Osteoblast (primary cell): ENCODE results near the gene STXBP2. TPM values are rescaled to one million over a fixed set of nuclear protein-coding genes. Genes with fewer than 3 reads are reported as not detected.

Source experiments
- DNase-seq: peaks from one replicate; pipeline ENCODE4 v3.0.0; 2011; ENCODE audit warnings: low spot score, mixed read lengths; ENCODE audit not compliant: insufficient read length; ENCODE audit errors: missing footprints
- H2AFZ ChIP-seq: 2 replicates; pipeline ENCODE4 v1.6.0; 2011; ENCODE audit warnings: mild to moderate bottlenecking, low read length
- H3K27ac ChIP-seq: 2 replicates; pipeline ENCODE4 v1.5.1; 2011; ENCODE audit warnings: mild to moderate bottlenecking, low read depth, low read length, moderate library complexity
- H3K27me3 ChIP-seq: 2 replicates; pipeline ENCODE4 v1.6.0; 2012; ENCODE audit warnings: mild to moderate bottlenecking, control low read depth, inconsistent platforms, low read length, moderate library complexity; ENCODE audit not compliant: insufficient read depth
- H3K36me3 ChIP-seq: 2 replicates; pipeline ENCODE4 v1.5.1; 2011; ENCODE audit warnings: mild to moderate bottlenecking, low read length, control low read depth, moderate library complexity; ENCODE audit not compliant: insufficient read depth
- H3K4me1 ChIP-seq: 2 replicates; pipeline ENCODE4 v1.5.1; 2011; ENCODE audit warnings: mild to moderate bottlenecking, low read length, control low read depth, moderate library complexity; ENCODE audit not compliant: insufficient read depth
- H3K4me2 ChIP-seq: 2 replicates; pipeline ENCODE4 v1.6.0; 2011; ENCODE audit warnings: mild to moderate bottlenecking, low read length; ENCODE audit not compliant: insufficient read depth
- H3K4me3 ChIP-seq: fragments of 200-600 bp; sonication (generic); 3 replicates; pipeline ENCODE4 v1.5.1; 2012; ENCODE audit warnings: mild to moderate bottlenecking, low read length, inconsistent platforms; ENCODE audit not compliant: insufficient read depth
- H3K79me2 ChIP-seq: 2 replicates; pipeline ENCODE4 v1.6.0; 2012; ENCODE audit warnings: mild to moderate bottlenecking, low read length, control low read depth, inconsistent platforms; ENCODE audit not compliant: insufficient read depth
- H3K9me3 ChIP-seq: 2 replicates; pipeline ENCODE4 v1.5.1; 2011; ENCODE audit warnings: low read depth, low read length, control low read depth
- H4K20me1 ChIP-seq: 2 replicates; pipeline ENCODE4 v1.6.0; 2012; ENCODE audit warnings: mild to moderate bottlenecking, low read length, control low read depth; ENCODE audit not compliant: insufficient read depth
- total RNA-seq: library from RNA; depleted of rRNA; stranded (reverse); fragments of >200 nt; gene quantifications from 2 replicates; pipeline ENCODE4 v1.2.3, GENCODE V29; 2012
- TF ChIP-seq, protein P1 (sequence below): IDR thresholded peaks from 2 replicates; pipeline ENCODE4 v1.5.1; 2011; ENCODE audit warnings: mild to moderate bottlenecking, low read depth, low read length, moderate library complexity; ENCODE audit errors: extremely low read depth

Gene STXBP2
- total RNA-seq, 1 donor: 3.3 TPM

DNA sequence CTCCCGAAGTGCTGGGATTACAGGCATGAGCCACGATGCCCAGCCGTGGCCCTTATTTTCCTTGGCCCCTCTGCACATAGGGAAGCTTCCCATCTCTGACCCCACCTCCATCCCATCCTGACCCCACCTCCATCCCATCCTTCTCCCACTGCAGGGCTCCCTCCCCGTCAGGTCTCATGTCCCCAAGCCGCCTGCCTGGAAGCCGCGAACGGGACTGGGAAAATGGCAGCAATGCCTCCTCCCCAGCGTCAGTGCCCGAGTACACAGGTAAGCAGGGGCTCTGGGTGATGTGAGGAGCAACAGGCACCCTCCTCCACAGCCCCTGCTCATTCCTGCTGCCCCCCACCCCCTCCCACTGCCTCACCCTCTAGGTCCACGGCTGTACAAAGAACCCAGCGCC lies 19.7 kb upstream of the STXBP2 start:
- no peak overlapping the region for H3K4me3 ChIP-seq
- no peaks in the 10 kb centered on the region for H3K4me1 ChIP-seq
- no peaks in the 10 kb centered on the region for H3K79me2 ChIP-seq
- H2AFZ ChIP-seq: no peak overlapping the region
- H3K27me3 ChIP-seq: no peaks in the 10 kb centered on the region
- H4K20me1 ChIP-seq: peaks cover 5% of the 10 kb centered on the region
- DNase-seq: no peak
- H3K4me2 ChIP-seq: no peak overlapping the region
- H3K27ac ChIP-seq: no peak overlapping the region
- peaks cover 9% of the 10 kb centered on the region for H3K36me3 ChIP-seq
- TF ChIP-seq, protein P1, sequence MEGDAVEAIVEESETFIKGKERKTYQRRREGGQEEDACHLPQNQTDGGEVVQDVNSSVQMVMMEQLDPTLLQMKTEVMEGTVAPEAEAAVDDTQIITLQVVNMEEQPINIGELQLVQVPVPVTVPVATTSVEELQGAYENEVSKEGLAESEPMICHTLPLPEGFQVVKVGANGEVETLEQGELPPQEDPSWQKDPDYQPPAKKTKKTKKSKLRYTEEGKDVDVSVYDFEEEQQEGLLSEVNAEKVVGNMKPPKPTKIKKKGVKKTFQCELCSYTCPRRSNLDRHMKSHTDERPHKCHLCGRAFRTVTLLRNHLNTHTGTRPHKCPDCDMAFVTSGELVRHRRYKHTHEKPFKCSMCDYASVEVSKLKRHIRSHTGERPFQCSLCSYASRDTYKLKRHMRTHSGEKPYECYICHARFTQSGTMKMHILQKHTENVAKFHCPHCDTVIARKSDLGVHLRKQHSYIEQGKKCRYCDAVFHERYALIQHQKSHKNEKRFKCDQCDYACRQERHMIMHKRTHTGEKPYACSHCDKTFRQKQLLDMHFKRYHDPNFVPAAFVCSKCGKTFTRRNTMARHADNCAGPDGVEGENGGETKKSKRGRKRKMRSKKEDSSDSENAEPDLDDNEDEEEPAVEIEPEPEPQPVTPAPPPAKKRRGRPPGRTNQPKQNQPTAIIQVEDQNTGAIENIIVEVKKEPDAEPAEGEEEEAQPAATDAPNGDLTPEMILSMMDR: no peak
- H3K9me3 ChIP-seq: no peaks in the 10 kb centered on the region

DNA sequence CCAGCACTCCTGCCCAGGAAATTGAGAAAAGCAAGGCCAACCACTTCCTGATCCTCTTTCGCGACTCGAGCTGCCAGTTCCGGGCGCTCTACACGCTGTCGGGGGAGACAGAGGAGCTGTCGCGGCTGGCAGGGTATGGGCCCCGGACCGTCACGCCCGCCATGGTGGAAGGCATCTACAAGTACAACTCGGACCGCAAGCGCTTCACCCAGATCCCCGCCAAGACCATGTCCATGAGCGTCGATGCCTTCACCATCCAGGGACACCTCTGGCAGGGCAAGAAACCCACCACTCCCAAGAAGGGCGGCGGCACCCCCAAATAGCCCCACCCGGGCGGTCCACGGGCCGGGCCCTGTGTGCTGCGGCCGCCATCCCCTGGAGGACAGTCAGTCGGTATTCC lies 19.2 kb upstream of the STXBP2 start:
- Histone ChIP-seq H3K27me3 (no peaks in the 10 kb centered on the region), H3K4me1 (no peaks in the 10 kb centered on the region), H3K4me2 (no peak overlapping the region), H3K79me2 (no peaks in the 10 kb centered on the region), H3K4me3 (no peak overlapping the region), H2AFZ (no peak overlapping the region), H3K36me3 (peaks cover 14% of the 10 kb centered on the region), H3K9me3 (no peaks in the 10 kb centered on the region), H4K20me1 (peaks cover 5% of the 10 kb centered on the region), H3K27ac (no peak overlapping the region)
- TF ChIP-seq, protein P1: no peak
- no peak for DNase-seq

DNA sequence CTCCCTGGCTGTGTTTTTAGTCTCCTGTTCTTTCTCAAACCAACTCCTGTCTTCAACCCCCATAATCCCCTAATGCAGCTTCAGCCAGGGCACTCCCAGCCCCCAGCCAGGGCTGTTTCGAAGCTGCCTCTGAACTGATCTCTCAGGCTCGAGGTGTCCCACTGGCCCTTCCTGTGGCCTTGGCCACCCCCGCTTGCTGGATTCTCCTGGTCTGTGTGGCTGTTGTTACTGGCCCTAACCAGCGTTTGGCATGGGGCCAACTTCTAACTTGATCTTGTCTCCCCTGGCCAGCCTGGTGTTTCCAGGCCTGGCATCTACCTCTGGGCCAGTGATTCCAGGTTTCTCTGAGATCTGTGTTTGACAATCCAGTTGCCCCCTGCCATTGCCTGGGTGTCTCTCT lies 18.6 kb upstream of the STXBP2 start:
- DNase-seq: no peak

DNA sequence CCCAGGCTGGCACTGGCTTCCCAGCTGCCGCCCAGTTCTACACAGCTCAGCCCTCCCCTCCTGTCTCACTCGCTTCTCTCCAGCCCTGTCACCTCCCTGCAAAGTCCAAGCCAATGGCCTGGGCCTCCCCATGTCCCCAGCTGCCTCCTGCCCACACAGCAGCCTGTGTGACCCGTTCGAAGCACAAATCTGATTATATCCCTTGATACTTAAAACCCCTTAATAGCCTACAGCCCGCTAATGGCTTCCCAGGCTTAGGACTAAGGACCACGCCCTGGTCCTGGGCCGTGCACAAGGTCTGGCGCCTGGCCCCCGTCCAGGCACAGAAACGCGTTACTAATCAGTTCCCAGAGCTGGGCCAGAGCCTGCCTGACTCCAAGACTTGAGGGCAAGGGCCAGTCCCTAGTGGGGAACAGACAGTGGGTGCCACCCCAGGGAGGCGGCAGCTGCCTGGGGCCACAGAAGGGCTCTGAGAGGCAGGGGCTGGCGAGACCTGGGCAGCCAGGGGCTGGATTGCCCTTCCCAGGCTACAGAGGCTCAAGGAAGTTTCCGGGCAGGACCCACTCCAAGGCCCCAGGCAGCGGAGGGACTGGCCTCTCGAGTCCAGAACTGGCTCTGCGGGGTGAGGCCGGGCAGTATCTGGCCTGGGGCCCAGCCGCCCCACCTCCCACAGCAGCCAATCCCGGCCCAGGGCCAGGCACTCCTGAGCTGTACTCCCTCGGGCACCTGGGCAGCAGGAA lies 18.0 kb upstream of the STXBP2 start:
- no peak overlapping the region for H2AFZ ChIP-seq
- H4K20me1 ChIP-seq: peaks cover 5% of the 10 kb centered on the region
- no peaks in the 10 kb centered on the region for H3K9me3 ChIP-seq
- peaks cover 19% of the 10 kb centered on the region for H3K36me3 ChIP-seq
- H3K27me3 ChIP-seq: no peaks in the 10 kb centered on the region
- no peak overlapping the region for H3K4me2 ChIP-seq
- DNase-seq: no peak
- H3K27ac ChIP-seq: no peak overlapping the region
- no peaks in the 10 kb centered on the region for H3K4me1 ChIP-seq
- no peak overlapping the region for H3K4me3 ChIP-seq
- TF ChIP-seq, protein P1: no peak
- no peaks in the 10 kb centered on the region for H3K79me2 ChIP-seq

More for the DNA sequence above, 18.6 kb upstream of the STXBP2 start:
- no peak overlapping the region for H3K4me2 ChIP-seq
- H3K27me3 ChIP-seq: no peaks in the 10 kb centered on the region
- no peaks in the 10 kb centered on the region for H3K9me3 ChIP-seq
- H3K4me1 ChIP-seq: no peaks in the 10 kb centered on the region
- H3K79me2 ChIP-seq: no peaks in the 10 kb centered on the region
- TF ChIP-seq, protein P1: no peak
- no peak overlapping the region for H3K4me3 ChIP-seq
- peaks cover 19% of the 10 kb centered on the region for H3K36me3 ChIP-seq
- peaks cover 5% of the 10 kb centered on the region for H4K20me1 ChIP-seq
- no peak overlapping the region for H3K27ac ChIP-seq
- H2AFZ ChIP-seq: no peak overlapping the region
